ENCODE data around the gene ACP7. TPM values are rescaled to one million over a fixed set of nuclear protein-coding genes. Genes with fewer than 3 reads are reported as not detected.
"Not testable (repeated sequence)": the region's sequence is repeated elsewhere in the genome, so short reads cannot be mapped to it uniquely, and the experiment has no call there.

Gene ACP7
- total RNA-seq, 1 experiment from 2014 or later: 0.29 TPM

- no peak for DNase-seq (ENCODE audit: low read depth)
Observed at GRCh38 chr19:39106194-39106593, 22.0 kb downstream of the ACP7 start.

GRCh38 chr19:39109641-39110040 is 25.5 kb downstream of the ACP7 start:
- no peak for DNase-seq (ENCODE audit: low read depth)

- no peak for DNase-seq (ENCODE audit: low read depth)
Observed at GRCh38 chr19:39110263-39110967, 26.2 kb downstream of the ACP7 start.

- DNase-seq (ENCODE audit: low read depth): peak; percentile 34
Observed at GRCh38 chr19:39111593-39112199, 27.5 kb downstream of the ACP7 start.

GRCh38 chr19:39112338-39112890 is 28.2 kb downstream of the ACP7 start:
- DNase-seq (ENCODE audit: low read depth): peak; percentile 44

GRCh38 chr19:39113199-39113598 is 29.0 kb downstream of the ACP7 start:
- DNase-seq (ENCODE audit: low read depth): no peak

GRCh38 chr19:39115105-39115847 is 31.1 kb downstream of the ACP7 start:
- no peak for DNase-seq (ENCODE audit: low read depth)

- not testable (repeated sequence) for DNase-seq (ENCODE audit: low read depth)
Observed at GRCh38 chr19:39117023-39117422, 32.9 kb downstream of the ACP7 start.

- DNase-seq (ENCODE audit: low read depth): no peak
Observed at GRCh38 chr19:39119830-39120229, 35.7 kb downstream of the ACP7 start.

- no peak for DNase-seq (ENCODE audit: low read depth)
Observed at GRCh38 chr19:39122934-39123731, 39.0 kb downstream of the ACP7 start.

- no peak for DNase-seq (ENCODE audit: low read depth)
Observed at GRCh38 chr19:39124136-39124764, 40.1 kb downstream of the ACP7 start.

- no peak for DNase-seq (ENCODE audit: low read depth)
Observed at GRCh38 chr19:39125199-39125553, 41.0 kb downstream of the ACP7 start.

GRCh38 chr19:39125554-39126311 is 41.6 kb downstream of the ACP7 start, which contains the start of gene PAK4:
Gene PAK4, plus strand, starts transcription at chr19:39125786. Its CDS starts 43,768 bp downstream, at chr19:39169554.
- DNase-seq (ENCODE audit: low read depth): peak; percentile 97

- peak; percentile 20 for DNase-seq (ENCODE audit: low read depth)
Observed at GRCh38 chr19:39126312-39127187, 42.4 kb downstream of the ACP7 start.

- no peak for DNase-seq (ENCODE audit: low read depth)
Observed at GRCh38 chr19:39127812-39128515, 43.8 kb downstream of the ACP7 start.

- DNase-seq (ENCODE audit: low read depth): no peak
Observed at GRCh38 chr19:39128516-39129079, 44.4 kb downstream of the ACP7 start.

- DNase-seq (ENCODE audit: low read depth): no peak
Observed at GRCh38 chr19:39129116-39129515, 44.9 kb downstream of the ACP7 start.

Data from LHCN-M2 (cell line).